Prostate gland (tissue), 2 donors: ENCODE data around the gene UNC5C.

Experiments used
- POLR2A ChIP-seq: fragments of 450-650 bp; IDR thresholded peaks from one replicate; pipeline ENCODE4 v1.6.1; 2016; ENCODE audit warnings: antibody characterized with exemption, mild to moderate bottlenecking
- TF ChIP-seq, protein P1 (sequence below), 4 experiments: fragments of 200-600 bp in 2 of 4; fragments of 450-650 bp in 2 of 4; sonication (generic) in 2 of 4; IDR thresholded peaks; 1 replicate in 3 of 4; 2 replicates in 1 of 4; pipeline ENCODE4 v1.5.1; 2016 to 2019; ENCODE audit warnings: antibody characterized with exemption in 4 of 4, mild to moderate bottlenecking in 2 of 4, moderate library complexity in 2 of 4

DNA sequence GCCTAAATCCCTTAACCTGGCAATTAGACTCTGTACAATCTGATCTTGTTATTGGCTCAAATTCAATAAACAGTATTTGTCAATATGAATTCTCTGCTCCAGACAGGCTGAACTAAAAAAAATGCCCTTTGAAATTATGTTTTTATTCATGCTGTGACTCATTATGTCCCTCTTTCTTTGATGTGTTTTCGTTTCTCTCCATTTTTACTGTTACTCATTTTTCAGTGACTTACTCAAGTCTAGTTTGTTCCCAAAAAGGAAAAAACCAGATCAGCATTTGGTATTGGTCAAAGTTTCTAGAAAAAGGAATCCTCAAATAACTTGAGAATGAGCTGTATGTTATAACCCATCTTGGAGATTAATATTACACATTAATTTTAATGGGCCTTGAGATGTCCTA, 40.4 kb downstream of the UNC5C start:
- TF ChIP-seq POLR2A, result no peak
- TF ChIP-seq, protein P1, sequence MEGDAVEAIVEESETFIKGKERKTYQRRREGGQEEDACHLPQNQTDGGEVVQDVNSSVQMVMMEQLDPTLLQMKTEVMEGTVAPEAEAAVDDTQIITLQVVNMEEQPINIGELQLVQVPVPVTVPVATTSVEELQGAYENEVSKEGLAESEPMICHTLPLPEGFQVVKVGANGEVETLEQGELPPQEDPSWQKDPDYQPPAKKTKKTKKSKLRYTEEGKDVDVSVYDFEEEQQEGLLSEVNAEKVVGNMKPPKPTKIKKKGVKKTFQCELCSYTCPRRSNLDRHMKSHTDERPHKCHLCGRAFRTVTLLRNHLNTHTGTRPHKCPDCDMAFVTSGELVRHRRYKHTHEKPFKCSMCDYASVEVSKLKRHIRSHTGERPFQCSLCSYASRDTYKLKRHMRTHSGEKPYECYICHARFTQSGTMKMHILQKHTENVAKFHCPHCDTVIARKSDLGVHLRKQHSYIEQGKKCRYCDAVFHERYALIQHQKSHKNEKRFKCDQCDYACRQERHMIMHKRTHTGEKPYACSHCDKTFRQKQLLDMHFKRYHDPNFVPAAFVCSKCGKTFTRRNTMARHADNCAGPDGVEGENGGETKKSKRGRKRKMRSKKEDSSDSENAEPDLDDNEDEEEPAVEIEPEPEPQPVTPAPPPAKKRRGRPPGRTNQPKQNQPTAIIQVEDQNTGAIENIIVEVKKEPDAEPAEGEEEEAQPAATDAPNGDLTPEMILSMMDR (IDR thresholded peaks at IDR 0.05), result no peak
